Liver (tissue), 3 donors: ENCODE data around the gene SLIT2.

Source experiments
- EGR1 ChIP-seq, 2 donors: IDR thresholded peaks; 2 replicates each; pipeline ENCODE4 v1.6.1; 2016 to 2018; ENCODE audit warnings: antibody characterized with exemption in 2 of 2, low read depth in 2 of 2
- FOXA1 ChIP-seq: IDR thresholded peaks from 2 replicates; pipeline ENCODE4 v1.6.1; 2016; ENCODE audit warnings: antibody characterized with exemption
- GABPA ChIP-seq, 2 donors: IDR thresholded peaks in 1 of 2; conservative IDR thresholded peaks in 1 of 2; 2 replicates each; pipeline ENCODE4 v1.6.1; 2016; ENCODE audit warnings: antibody characterized with exemption in 2 of 2, mild to moderate bottlenecking in 1 of 2, moderate library complexity in 1 of 2
- RAD21 ChIP-seq, 2 donors: IDR thresholded peaks; 2 replicates each; pipeline ENCODE4 v1.6.1; 2016; ENCODE audit warnings: antibody characterized with exemption in 2 of 2, mild to moderate bottlenecking in 2 of 2
- SP1 ChIP-seq: IDR thresholded peaks from 2 replicates; pipeline ENCODE4 v1.6.1; 2018; ENCODE audit warnings: antibody characterized with exemption, mild to moderate bottlenecking
- TAF1 ChIP-seq: conservative IDR thresholded peaks from 2 replicates; pipeline ENCODE4 v1.6.1; 2016; ENCODE audit warnings: antibody characterized with exemption, mild to moderate bottlenecking
- YY1 ChIP-seq: IDR thresholded peaks from 2 replicates; pipeline ENCODE4 v1.6.1; 2016; ENCODE audit warnings: antibody characterized with exemption, mild to moderate bottlenecking
- TF ChIP-seq, protein P1 (sequence below): fragments of 150-350 bp; IDR thresholded peaks from 2 replicates; pipeline ENCODE4 v1.5.1; 2017; ENCODE audit warnings: improper control_type of control experiment, low read depth, low read length; ENCODE audit not compliant: missing input control
- TF ChIP-seq, protein P2 (sequence below): IDR thresholded peaks from 2 replicates; pipeline ENCODE4 v1.6.1; 2016; ENCODE audit warnings: antibody characterized with exemption
- TF ChIP-seq, protein P3 (sequence below): IDR thresholded peaks from 2 replicates; pipeline ENCODE4 v1.6.1; 2016; ENCODE audit warnings: antibody characterized with exemption
- donor health status: healthy.
- donor health status: healthy.

DNA sequence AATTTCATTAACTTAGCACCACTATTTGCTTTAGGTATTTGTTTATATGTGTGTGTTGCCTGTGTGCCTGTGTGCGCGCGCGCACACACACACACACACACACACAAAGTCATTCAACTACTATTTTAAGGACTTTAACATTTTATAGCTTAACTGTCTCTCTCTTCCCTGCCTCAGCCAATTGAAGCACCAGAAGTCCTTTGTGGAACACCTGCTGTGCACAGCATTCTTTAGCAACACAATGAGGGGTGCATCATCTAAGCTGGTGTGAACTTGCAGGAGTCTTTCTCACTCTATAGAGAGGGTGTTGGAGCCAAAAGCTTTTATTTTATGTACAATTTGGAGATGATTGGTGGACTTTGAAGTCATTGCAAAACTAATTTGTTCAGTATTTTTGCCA lies 31.3 kb downstream of the SLIT2 start:
- TF ChIP-seq, protein P1, sequence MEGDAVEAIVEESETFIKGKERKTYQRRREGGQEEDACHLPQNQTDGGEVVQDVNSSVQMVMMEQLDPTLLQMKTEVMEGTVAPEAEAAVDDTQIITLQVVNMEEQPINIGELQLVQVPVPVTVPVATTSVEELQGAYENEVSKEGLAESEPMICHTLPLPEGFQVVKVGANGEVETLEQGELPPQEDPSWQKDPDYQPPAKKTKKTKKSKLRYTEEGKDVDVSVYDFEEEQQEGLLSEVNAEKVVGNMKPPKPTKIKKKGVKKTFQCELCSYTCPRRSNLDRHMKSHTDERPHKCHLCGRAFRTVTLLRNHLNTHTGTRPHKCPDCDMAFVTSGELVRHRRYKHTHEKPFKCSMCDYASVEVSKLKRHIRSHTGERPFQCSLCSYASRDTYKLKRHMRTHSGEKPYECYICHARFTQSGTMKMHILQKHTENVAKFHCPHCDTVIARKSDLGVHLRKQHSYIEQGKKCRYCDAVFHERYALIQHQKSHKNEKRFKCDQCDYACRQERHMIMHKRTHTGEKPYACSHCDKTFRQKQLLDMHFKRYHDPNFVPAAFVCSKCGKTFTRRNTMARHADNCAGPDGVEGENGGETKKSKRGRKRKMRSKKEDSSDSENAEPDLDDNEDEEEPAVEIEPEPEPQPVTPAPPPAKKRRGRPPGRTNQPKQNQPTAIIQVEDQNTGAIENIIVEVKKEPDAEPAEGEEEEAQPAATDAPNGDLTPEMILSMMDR = no peak
- TF ChIP-seq EGR1 (IDR thresholded peaks at IDR 0.05; ENCODE audit: low read depth in 2 of 2) = no peak
- TF ChIP-seq RAD21 (IDR thresholded peaks at IDR 0.05) = no peak
- no peak for TF ChIP-seq GABPA (IDR thresholded peaks at IDR 0.05 in 1 of 2, conservative IDR thresholded peaks at IDR 0.05 in 1 of 2)
- TF ChIP-seq TAF1 = no peak
- TF ChIP-seq, protein P2, sequence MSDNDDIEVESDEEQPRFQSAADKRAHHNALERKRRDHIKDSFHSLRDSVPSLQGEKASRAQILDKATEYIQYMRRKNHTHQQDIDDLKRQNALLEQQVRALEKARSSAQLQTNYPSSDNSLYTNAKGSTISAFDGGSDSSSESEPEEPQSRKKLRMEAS = no peak
- TF ChIP-seq YY1 = no peak
- TF ChIP-seq, protein P3, sequence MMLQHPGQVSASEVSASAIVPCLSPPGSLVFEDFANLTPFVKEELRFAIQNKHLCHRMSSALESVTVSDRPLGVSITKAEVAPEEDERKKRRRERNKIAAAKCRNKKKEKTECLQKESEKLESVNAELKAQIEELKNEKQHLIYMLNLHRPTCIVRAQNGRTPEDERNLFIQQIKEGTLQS = no peak
- TF ChIP-seq SP1 = no peak
- no peak for TF ChIP-seq FOXA1
